ENCODE results near the gene PCCB.

GRCh38 chr3:136277634-136278033 is 27.5 kb downstream of the PCCB start:
- TF ChIP-seq CTCF (conservative IDR thresholded peaks at IDR 0.05) (no peak), EZH2 (IDR thresholded peaks at IDR 0.05; ENCODE audit: low read depth) (no peak)

Measured in PC-9 (cell line).